Breast epithelium (tissue), 4 donors: ENCODE measurements around the gene LMTK3. TPM values are rescaled to one million over a fixed set of nuclear protein-coding genes. Genes with fewer than 3 reads are reported as not detected.
A peak's percentile ranks its signal among the peaks of the same experiment; 100 is the strongest.

ENCODE experiments used
- DNase-seq, 2 donors: peaks; one replicate each; pipeline ENCODE4 v3.0.0-alpha.2; 2019; ENCODE audit warnings: low spot score in 2 of 2
- H3K27ac ChIP-seq, 2 donors: fragments of 200-600 bp; sonication (generic) in 1 of 2; one replicate each; pipeline ENCODE4 v1.5.1; 2016 to 2019; ENCODE audit warnings: mild to moderate bottlenecking in 1 of 2
- H3K27me3 ChIP-seq, 2 donors: fragments of 200-600 bp; sonication (generic) in 1 of 2; one replicate each; pipeline versions ENCODE4 v1.5.1 to v1.6.0; 2017 to 2019; ENCODE audit warnings: control low read depth in 1 of 2, mild to moderate bottlenecking in 1 of 2
- H3K36me3 ChIP-seq: fragments of 200-600 bp; one replicate; pipeline ENCODE4 v1.5.1; 2019
- H3K4me1 ChIP-seq, 2 donors: fragments of 200-600 bp; sonication (generic); one replicate each; pipeline ENCODE4 v1.5.1; 2016 to 2019; ENCODE audit warnings: control low read depth in 1 of 2
- H3K4me3 ChIP-seq, 3 donors: fragments of 200-600 bp; sonication (generic); 1 replicate in 2 of 3; 2 replicates in 1 of 3; pipeline ENCODE4 v1.5.1; 2016 to 2019; ENCODE audit warnings: mild to moderate bottlenecking in 3 of 3, moderate library complexity in 2 of 3
- H3K9me3 ChIP-seq, 2 donors: fragments of 200-600 bp; sonication (generic) in 1 of 2; one replicate each; pipeline ENCODE4 v1.5.1; 2016 to 2019; ENCODE audit warnings: control low read depth in 1 of 2
- POLR2A ChIP-seq: fragments of 450-650 bp; IDR thresholded peaks from one replicate; pipeline ENCODE4 v1.6.1; 2016; ENCODE audit warnings: antibody characterized with exemption, mild to moderate bottlenecking, moderate library complexity
- POLR2AphosphoS5 ChIP-seq, 3 donors: sonication (generic); formaldehyde crosslinking; IDR thresholded peaks; one replicate each; pipeline ENCODE4 v1.6.1; 2017; ENCODE audit warnings: antibody characterized with exemption in 3 of 3
- intact Hi-C: fragments of 100-400 bp; cut with DNase I; formaldehyde crosslinking; loops from one replicate; pipeline ENCODE4 v1.15.1; 2023; ENCODE audit warnings: low total_unique reads
- total RNA-seq, 3 donors: library from RNA; depleted of rRNA; stranded (reverse); fragments of >200 nt; gene quantifications; one replicate each; pipeline ENCODE4 v1.1.0, GENCODE V29; 2016
- TF ChIP-seq, protein P1 (sequence below), 3 donors: fragments of 450-650 bp; IDR thresholded peaks; one replicate each; pipeline ENCODE4 v1.5.1; 2016 to 2017; ENCODE audit warnings: antibody characterized with exemption in 3 of 3, mild to moderate bottlenecking in 3 of 3, moderate library complexity in 3 of 3

LMTK3 gene
- total RNA-seq, 3 donors from 2014 or later, result 1.3 to 2.9 TPM; not detected in 1

DNA sequence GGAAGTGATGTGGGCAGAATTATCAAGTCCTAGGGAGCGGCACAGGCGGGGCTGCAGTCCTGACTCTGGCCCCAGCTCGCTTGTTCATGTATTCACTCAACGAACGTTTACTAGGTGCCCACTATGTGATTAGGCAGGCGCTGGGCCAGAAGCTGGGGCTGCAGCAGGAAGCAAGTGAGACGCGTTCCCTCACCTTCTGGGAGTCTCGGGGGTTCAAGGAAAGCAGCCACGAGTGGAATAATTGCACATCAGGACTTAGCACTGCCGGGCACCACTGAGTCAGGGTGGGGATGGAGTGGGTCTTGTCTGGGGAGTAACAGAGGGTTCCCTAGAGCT is 2.5 kb upstream of the LMTK3 start:
- Histone ChIP-seq H3K27ac (no peak overlapping the region), H3K27me3 (peaks cover 9 to 17% of the 10 kb centered on the region in 2 donors), H3K4me1 (peaks cover 0 to 5% of the 10 kb centered on the region in 2 donors), H3K36me3 (no peaks in the 10 kb centered on the region), H3K9me3 (no peaks in the 10 kb centered on the region), H3K4me3 (peak overlapping the region in 2 of 3 donors; percentile 67 to 68)
- DNase-seq, result no peak
- TF ChIP-seq POLR2AphosphoS5 (IDR thresholded peaks at IDR 0.05) (no peak), POLR2A (no peak)
- TF ChIP-seq, protein P1, sequence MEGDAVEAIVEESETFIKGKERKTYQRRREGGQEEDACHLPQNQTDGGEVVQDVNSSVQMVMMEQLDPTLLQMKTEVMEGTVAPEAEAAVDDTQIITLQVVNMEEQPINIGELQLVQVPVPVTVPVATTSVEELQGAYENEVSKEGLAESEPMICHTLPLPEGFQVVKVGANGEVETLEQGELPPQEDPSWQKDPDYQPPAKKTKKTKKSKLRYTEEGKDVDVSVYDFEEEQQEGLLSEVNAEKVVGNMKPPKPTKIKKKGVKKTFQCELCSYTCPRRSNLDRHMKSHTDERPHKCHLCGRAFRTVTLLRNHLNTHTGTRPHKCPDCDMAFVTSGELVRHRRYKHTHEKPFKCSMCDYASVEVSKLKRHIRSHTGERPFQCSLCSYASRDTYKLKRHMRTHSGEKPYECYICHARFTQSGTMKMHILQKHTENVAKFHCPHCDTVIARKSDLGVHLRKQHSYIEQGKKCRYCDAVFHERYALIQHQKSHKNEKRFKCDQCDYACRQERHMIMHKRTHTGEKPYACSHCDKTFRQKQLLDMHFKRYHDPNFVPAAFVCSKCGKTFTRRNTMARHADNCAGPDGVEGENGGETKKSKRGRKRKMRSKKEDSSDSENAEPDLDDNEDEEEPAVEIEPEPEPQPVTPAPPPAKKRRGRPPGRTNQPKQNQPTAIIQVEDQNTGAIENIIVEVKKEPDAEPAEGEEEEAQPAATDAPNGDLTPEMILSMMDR (IDR thresholded peaks at IDR 0.05), result no peak
- intact Hi-C loops, result no loop called here

DNA sequence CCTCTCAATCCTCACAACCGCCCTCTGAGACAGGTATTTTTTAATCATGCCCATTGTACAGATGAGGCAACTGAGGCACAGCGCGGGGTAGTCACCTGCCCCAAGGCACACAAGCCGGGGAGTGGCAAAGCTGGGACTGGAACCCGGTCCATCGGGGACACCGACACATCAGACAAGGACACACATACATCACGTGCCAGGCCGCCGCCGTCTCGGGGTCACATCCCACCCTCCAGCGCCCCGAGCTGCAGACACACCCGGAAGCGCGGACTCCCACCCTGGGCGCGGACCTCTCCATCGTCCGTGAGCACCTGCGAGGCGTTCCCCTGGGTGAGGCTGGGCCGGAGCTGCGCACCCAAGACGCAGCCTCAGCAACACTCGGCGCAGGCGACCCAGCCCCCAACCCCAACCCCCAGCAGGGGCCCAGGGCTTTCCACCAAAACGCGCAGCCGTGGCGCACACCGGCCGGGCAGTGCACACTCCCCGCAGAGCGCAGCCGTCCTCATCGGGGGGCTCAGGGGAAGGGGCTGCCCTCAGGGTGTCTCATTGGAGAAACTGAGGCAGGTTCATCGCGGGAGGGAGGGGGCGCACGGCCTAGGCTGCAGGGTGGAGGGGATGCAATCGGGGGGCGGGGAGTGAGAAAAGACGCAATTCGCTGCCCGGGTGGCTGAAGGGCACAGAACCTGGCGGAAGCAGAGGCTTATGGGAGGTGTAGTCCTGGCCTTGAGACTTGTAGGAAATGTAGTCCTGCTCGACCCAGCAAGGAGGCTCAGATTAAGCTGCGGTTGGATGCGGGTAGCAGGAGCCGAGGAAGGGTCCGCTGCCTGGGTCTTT is 1.9 kb upstream of the LMTK3 start:
- H3K4me1 ChIP-seq, result peaks cover 0 to 5% of the 10 kb centered on the region in 2 donors
- H3K27me3 ChIP-seq, result peaks cover 9 to 17% of the 10 kb centered on the region in 2 donors
- TF ChIP-seq POLR2A (no peak), POLR2AphosphoS5 (IDR thresholded peaks at IDR 0.05) (no peak)
- TF ChIP-seq, protein P1 (IDR thresholded peaks at IDR 0.05), result no peak
- intact Hi-C loops, result no loop called here
- H3K4me3 ChIP-seq, result peak overlapping the region; percentile 29 to 68 (median 67)
- DNase-seq, result no peak
- H3K27ac ChIP-seq, result no peak overlapping the region
- H3K9me3 ChIP-seq, result no peaks in the 10 kb centered on the region
- no peaks in the 10 kb centered on the region for H3K36me3 ChIP-seq

DNA sequence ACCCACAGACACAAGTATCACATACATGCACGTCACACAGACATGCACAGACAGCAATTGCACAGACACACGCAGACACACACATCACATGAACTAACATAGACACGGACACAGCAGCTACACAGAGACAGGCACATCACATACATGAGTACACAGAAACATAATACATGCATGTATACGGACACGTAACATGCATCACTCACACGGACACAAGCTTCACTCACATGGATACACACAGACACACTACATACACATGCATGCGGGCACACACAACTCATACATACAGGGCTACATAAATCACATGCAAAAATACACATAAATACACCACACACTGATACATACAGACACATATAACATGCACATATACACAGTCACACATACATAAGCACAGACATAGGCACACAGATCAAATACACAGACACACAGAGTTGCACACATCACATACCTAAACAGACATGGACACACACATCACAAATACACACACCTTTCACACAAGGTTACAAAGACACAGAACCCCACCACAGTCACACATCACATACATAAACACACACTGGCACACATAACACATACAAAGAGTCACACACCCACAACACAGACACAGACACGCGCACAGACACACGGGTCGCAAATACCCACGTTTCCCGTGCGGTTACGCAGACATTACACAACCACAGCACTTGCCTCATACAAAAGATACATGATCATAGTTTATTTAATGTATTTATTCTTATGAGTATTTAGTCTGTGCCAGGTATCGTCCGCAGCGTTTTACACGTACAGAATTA is 1.1 kb upstream of the LMTK3 start:
- Histone ChIP-seq H3K27ac (no peak overlapping the region), H3K36me3 (no peaks in the 10 kb centered on the region), H3K4me3 (peak overlapping the region in 2 of 3 donors; percentile 67 to 68), H3K4me1 (peaks cover 0 to 5% of the 10 kb centered on the region in 2 donors), H3K9me3 (no peaks in the 10 kb centered on the region), H3K27me3 (peaks cover 9 to 17% of the 10 kb centered on the region in 2 donors)
- no peak for DNase-seq
- TF ChIP-seq POLR2A, result no peak
- TF ChIP-seq, protein P1 (IDR thresholded peaks at IDR 0.05), result no peak
- no peak for TF ChIP-seq POLR2AphosphoS5 (IDR thresholded peaks at IDR 0.05)
- intact Hi-C loops, result no loop called here

DNA sequence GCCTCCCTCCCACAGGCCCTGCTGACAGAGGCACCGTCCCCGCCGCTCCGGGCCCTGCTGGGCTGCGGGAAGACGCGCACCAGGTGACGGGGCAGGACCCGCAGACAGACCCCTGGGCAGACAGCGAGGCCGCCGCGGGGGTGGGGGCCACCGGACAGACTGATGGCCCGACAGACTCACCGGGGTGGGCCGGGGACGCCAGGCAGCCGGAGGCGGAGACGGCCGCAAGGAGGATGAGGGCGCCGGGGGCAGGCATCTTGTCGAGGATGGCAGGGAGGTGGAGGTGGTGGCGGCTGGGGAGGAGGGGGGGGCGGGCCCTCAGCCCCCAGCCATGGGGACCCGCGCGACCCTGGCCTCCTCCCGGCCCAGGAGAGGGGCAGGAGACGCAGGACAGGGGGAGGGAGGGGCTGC is 309 bp downstream of the LMTK3 start:
- DNase-seq, result no peak
- Histone ChIP-seq H3K9me3 (no peaks in the 10 kb centered on the region), H3K36me3 (no peaks in the 10 kb centered on the region), H3K4me1 (peaks cover 0 to 5% of the 10 kb centered on the region in 2 donors), H3K27ac (peak overlapping the region in 1 of 2 donors; percentile 32), H3K4me3 (peak overlapping the region in 2 of 3 donors; percentile 46 to 62), H3K27me3 (peaks cover 9 to 17% of the 10 kb centered on the region in 2 donors)
- intact Hi-C loops, result no loop called here
- TF ChIP-seq POLR2AphosphoS5 (IDR thresholded peaks at IDR 0.05) (no peak), POLR2A (no peak)
- TF ChIP-seq, protein P1 (IDR thresholded peaks at IDR 0.05), result no peak
